Suprapubic skin (tissue), 3 donors: Measurements from ENCODE around the gene ADISSP.

Experiments
- EP300 ChIP-seq: sonication (generic); formaldehyde crosslinking; IDR thresholded peaks from one replicate; pipeline ENCODE4 v1.6.1; 2017; ENCODE audit warnings: antibody characterized with exemption
- TF ChIP-seq, protein P1 (sequence below), 2 donors: fragments of 200-600 bp in 1 of 2; fragments of 450-650 bp in 1 of 2; sonication (generic) in 1 of 2; IDR thresholded peaks; one replicate each; pipeline ENCODE4 v1.5.1; 2016 to 2019; ENCODE audit warnings: antibody characterized with exemption in 2 of 2, mild to moderate bottlenecking in 1 of 2, moderate library complexity in 1 of 2

DNA sequence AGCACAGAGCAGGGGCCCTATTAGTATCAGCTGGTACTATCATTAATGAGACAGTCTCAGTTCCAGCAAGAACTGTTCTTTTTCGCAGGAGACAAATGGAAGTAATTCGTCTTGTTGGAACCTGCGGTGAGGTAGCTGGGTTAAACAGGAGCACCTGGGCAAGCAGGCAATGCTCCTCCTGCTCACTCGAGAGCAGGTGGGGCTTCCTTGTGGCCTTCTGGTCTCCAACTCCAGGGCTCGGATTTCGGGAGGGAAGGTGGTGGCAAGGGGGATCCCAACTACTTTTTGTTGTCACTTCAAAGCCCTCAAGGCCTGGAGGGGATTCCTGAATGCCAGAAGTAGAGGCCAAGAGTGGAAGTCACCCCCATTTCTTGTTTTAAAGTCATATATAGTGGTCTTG, 15.0 kb upstream of the ADISSP start:
- TF ChIP-seq, protein P1, sequence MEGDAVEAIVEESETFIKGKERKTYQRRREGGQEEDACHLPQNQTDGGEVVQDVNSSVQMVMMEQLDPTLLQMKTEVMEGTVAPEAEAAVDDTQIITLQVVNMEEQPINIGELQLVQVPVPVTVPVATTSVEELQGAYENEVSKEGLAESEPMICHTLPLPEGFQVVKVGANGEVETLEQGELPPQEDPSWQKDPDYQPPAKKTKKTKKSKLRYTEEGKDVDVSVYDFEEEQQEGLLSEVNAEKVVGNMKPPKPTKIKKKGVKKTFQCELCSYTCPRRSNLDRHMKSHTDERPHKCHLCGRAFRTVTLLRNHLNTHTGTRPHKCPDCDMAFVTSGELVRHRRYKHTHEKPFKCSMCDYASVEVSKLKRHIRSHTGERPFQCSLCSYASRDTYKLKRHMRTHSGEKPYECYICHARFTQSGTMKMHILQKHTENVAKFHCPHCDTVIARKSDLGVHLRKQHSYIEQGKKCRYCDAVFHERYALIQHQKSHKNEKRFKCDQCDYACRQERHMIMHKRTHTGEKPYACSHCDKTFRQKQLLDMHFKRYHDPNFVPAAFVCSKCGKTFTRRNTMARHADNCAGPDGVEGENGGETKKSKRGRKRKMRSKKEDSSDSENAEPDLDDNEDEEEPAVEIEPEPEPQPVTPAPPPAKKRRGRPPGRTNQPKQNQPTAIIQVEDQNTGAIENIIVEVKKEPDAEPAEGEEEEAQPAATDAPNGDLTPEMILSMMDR (IDR thresholded peaks at IDR 0.05) = no peak
- TF ChIP-seq EP300 = no peak
